Stimulated activated CD8-positive, alpha-beta memory T cell treated with anti-CD3 and anti-CD28 coated beads, Interleukin-7, amount 100 ng/mL, for 48 hours (primary cell): ENCODE results near the gene DUS3L.

Source experiments
- DNase-seq, 2 donors: peaks; one replicate each; pipeline ENCODE4 v3.0.0-alpha.2; 2020; ENCODE audit warnings: low read depth in 1 of 2; ENCODE audit errors: extremely low read depth in 1 of 2

The DUS3L gene

GRCh38 chr19:5822181-5822844 lies 31.4 kb upstream of the DUS3L start:
- DNase-seq = no peak

GRCh38 chr19:5821521-5822180 lies 30.7 kb upstream of the DUS3L start:
- DNase-seq = no peak

- no peak for DNase-seq
These were observed 29.8 kb upstream of the DUS3L start for GRCh38 chr19:5820785-5821184.

GRCh38 chr19:5818594-5818993 lies 27.6 kb upstream of the DUS3L start:
- no peak for DNase-seq

GRCh38 chr19:5817218-5817617 lies 26.3 kb upstream of the DUS3L start:
- no peak for DNase-seq

- no peak for DNase-seq
These were observed 23.9 kb upstream of the DUS3L start for GRCh38 chr19:5814852-5815246.

- DNase-seq = no peak
These were observed 23.3 kb upstream of the DUS3L start for GRCh38 chr19:5814123-5814851.

- no peak for DNase-seq
These were observed 20.2 kb upstream of the DUS3L start for GRCh38 chr19:5811117-5811516.

GRCh38 chr19:5809469-5809868 lies 18.5 kb upstream of the DUS3L start:
- no peak for DNase-seq

GRCh38 chr19:5809053-5809452 lies 18.1 kb upstream of the DUS3L start:
- no peak for DNase-seq

- DNase-seq = no peak
These were observed 17.3 kb upstream of the DUS3L start for GRCh38 chr19:5808120-5808816.

- no peak for DNase-seq
These were observed 15.9 kb upstream of the DUS3L start for GRCh38 chr19:5806905-5807304.

- DNase-seq = no peak
These were observed 15.1 kb upstream of the DUS3L start for GRCh38 chr19:5806133-5806489.

- DNase-seq = peak in 1 of 2 donors; percentile 41
These were observed 14.6 kb upstream of the DUS3L start for GRCh38 chr19:5805462-5806132.

- DNase-seq = no peak
These were observed 13.8 kb upstream of the DUS3L start, which contains the start of gene NRTN for GRCh38 chr19:5804516-5805461. NRTN (plus strand) TSS chr19:5805067; CDS start chr19:5824166, 19,099 bp downstream.

- DNase-seq = peak; percentile 90 to 92
These were observed 13.0 kb upstream of the DUS3L start for GRCh38 chr19:5803752-5804515.

GRCh38 chr19:5803441-5803751 lies 12.4 kb upstream of the DUS3L start:
- no peak for DNase-seq

GRCh38 chr19:5801796-5802619 lies 11.0 kb upstream of the DUS3L start:
- DNase-seq = no peak
